Eye (tissue), 1 donor: ENCODE results near the gene VTN.
A peak's percentile ranks its signal among the peaks of the same experiment; 100 is the strongest.

ENCODE experiments used
- DNase-seq: peaks from one replicate; pipeline ENCODE4 v3.0.0-alpha.2; 2015

VTN gene

GRCh38 chr17:28394337-28395116, 24.4 kb upstream of the VTN start:
- DNase-seq = no peak

GRCh38 chr17:28392491-28392890, 22.4 kb upstream of the VTN start:
- DNase-seq = no peak

GRCh38 chr17:28391401-28391800, 21.3 kb upstream of the VTN start:
- no peak for DNase-seq

- DNase-seq = no peak
Measured at GRCh38 chr17:28390984-28391383, 20.9 kb upstream of the VTN start.

GRCh38 chr17:28390563-28390962, 20.5 kb upstream of the VTN start:
- DNase-seq = no peak

- no peak for DNase-seq
Measured at GRCh38 chr17:28390141-28390540, 20.0 kb upstream of the VTN start.

- no peak for DNase-seq
Measured at GRCh38 chr17:28388106-28388505, 18.0 kb upstream of the VTN start.

- no peak for DNase-seq
Measured at GRCh38 chr17:28386391-28386790, 16.3 kb upstream of the VTN start.

GRCh38 chr17:28385406-28385805, 15.3 kb upstream of the VTN start:
- no peak for DNase-seq

- DNase-seq = no peak
Measured at GRCh38 chr17:28385037-28385400, 14.9 kb upstream of the VTN start.

GRCh38 chr17:28384281-28385036, 14.4 kb upstream of the VTN start:
- DNase-seq = peak; percentile 31

GRCh38 chr17:28381141-28381825, 11.2 kb upstream of the VTN start:
- peak; percentile 77 for DNase-seq

- peak; percentile 22 for DNase-seq
Measured at GRCh38 chr17:28379814-28380801, 10.0 kb upstream of the VTN start.

GRCh38 chr17:28372945-28373274, 2.8 kb upstream of the VTN start:
- no peak for DNase-seq

- peak; percentile 62 for DNase-seq
Measured at GRCh38 chr17:28372203-28372944, 2.3 kb upstream of the VTN start.

- peak; percentile 97 for DNase-seq
Measured at GRCh38 chr17:28371245-28372202, 1.4 kb upstream of the VTN start, which contains the start of gene SARM1. Gene SARM1, plus strand, starts transcription at chr17:28371694. Its CDS starts 339 bp downstream, at chr17:28372033.

- no peak for DNase-seq
Measured at GRCh38 chr17:28370744-28371103, 617 bp upstream of the VTN start.

- no peak for DNase-seq
Measured at GRCh38 chr17:28369684-28370034, 448 bp downstream of the VTN start.

- no peak for DNase-seq
Measured at GRCh38 chr17:28368915-28369683, 1.0 kb downstream of the VTN start.

GRCh38 chr17:28368306-28368831, 1.7 kb downstream of the VTN start:
- no peak for DNase-seq
